Measurements from ENCODE around the gene ARHGAP10. TPM values are rescaled to one million over a fixed set of nuclear protein-coding genes. Genes with fewer than 3 reads are reported as not detected.
"Not testable (repeated sequence)": the region's sequence is repeated elsewhere in the genome, so short reads cannot be mapped to it uniquely, and the experiment has no call there.

Gene ARHGAP10
- total RNA-seq, 2 experiments from 2014 or later, result 7.1 to 8.0 TPM

DNA sequence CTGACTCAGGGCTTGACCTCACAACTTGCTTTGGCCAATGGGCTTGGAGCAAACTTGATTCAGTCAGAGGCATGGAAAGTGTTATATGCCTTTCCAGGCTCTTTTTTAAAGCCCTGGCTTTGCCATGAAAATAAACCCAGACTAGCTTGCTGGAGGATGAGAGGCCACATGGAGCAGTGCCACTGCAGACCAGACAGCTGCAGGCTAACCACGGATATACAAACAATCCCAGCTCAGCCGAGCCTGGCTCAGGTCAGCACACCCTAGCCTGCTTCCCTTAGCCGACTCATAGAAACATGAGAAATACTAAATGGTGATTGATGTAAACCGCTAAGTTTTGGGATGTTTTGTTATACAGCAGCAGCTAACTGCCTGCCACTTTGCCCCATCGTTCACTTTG, 345.1 kb downstream of the ARHGAP10 start:
- Mint-ChIP-seq H3K27me3 (no peaks in the 10 kb centered on the region), H3K27ac (no peak overlapping the region), H3K4me3 (no peak overlapping the region), H3K4me1 (ENCODE audit: low read depth) (no peaks in the 10 kb centered on the region), H3K9me3 (peaks cover 53% of the 10 kb centered on the region), H3K36me3 (peaks cover 84% of the 10 kb centered on the region)
- ChIA-PET CTCF (no interaction called here), POLR2A (no interaction called here)
- DNase-seq, result no peak
- intact Hi-C loops (cut with micrococcal nuclease), result no loop called here

DNA sequence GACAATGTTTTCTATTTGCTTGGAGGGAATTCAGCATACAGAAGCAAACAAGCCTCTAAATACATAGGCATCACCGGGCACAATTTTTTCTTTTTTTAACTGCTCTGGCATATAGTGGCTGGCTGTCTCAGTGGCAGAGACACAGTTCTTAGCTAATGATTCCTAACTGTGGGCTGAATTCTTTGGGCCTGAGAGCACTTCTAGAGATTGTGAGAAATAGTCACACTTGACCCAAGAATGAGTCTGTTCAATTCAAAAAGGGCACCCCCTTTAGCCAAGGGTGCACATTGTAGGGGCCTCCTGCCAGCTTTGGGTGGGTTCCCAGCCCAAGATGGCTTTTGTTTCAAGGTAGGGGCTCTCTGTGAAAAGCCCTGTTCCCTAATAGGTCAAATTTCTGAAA, 345.7 kb downstream of the ARHGAP10 start:
- Mint-ChIP-seq H3K27ac (no peak overlapping the region), H3K4me3 (no peak overlapping the region), H3K4me1 (ENCODE audit: low read depth) (no peaks in the 10 kb centered on the region), H3K36me3 (peaks cover 79% of the 10 kb centered on the region), H3K27me3 (no peaks in the 10 kb centered on the region), H3K9me3 (peaks cover 51% of the 10 kb centered on the region)
- ChIA-PET CTCF (no interaction called here), POLR2A (no interaction called here)
- no peak for DNase-seq
- intact Hi-C loops (cut with micrococcal nuclease), result no loop called here

GRCh38 chr4:148078061-148078460, 346.2 kb downstream of the ARHGAP10 start:
- ChIA-PET POLR2A (no interaction called here), CTCF (no interaction called here)
- intact Hi-C loops (cut with micrococcal nuclease), result no loop called here
- no peak overlapping the region for H3K27ac Mint-ChIP-seq
- no peaks in the 10 kb centered on the region for H3K27me3 Mint-ChIP-seq
- no peak for DNase-seq
- no peaks in the 10 kb centered on the region for H3K4me1 Mint-ChIP-seq (ENCODE audit: low read depth)
- H3K9me3 Mint-ChIP-seq, result peaks cover 46% of the 10 kb centered on the region
- peaks cover 76% of the 10 kb centered on the region for H3K36me3 Mint-ChIP-seq
- no peak overlapping the region for H3K4me3 Mint-ChIP-seq

DNA sequence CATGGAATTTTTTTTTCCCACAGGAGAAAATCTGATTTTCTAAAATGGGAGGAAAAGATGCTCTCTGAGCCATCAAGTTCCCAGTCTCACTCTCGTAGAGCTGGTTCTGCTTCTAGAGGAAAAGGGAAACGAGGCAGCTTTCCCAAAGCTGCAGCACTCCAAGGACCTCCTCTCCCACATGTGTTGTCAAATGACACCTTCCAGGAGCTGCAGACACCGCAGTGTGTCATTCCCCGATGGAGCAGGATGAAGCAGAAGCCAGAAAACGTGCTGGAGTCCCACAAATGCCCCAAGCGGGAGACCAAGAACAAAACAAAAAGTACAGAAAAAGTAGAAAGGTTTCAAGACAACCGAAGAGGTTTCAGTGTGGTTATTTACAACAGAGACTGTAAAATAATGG, 348.1 kb downstream of the ARHGAP10 start:
- H3K27me3 Mint-ChIP-seq, result no peaks in the 10 kb centered on the region
- peaks cover 68% of the 10 kb centered on the region for H3K36me3 Mint-ChIP-seq
- intact Hi-C loops (cut with micrococcal nuclease), result no loop called here
- H3K4me3 Mint-ChIP-seq, result no peak overlapping the region
- no peak for DNase-seq
- peaks cover 33% of the 10 kb centered on the region for H3K9me3 Mint-ChIP-seq
- no peaks in the 10 kb centered on the region for H3K4me1 Mint-ChIP-seq (ENCODE audit: low read depth)
- POLR2A ChIA-PET, result no interaction called here
- CTCF ChIA-PET, result no interaction called here
- H3K27ac Mint-ChIP-seq, result no peak overlapping the region

GRCh38 chr4:148081267-148081666, 349.4 kb downstream of the ARHGAP10 start:
- Mint-ChIP-seq H3K27ac (no peak overlapping the region), H3K4me1 (ENCODE audit: low read depth) (peaks cover 1% of the 10 kb centered on the region), H3K27me3 (no peaks in the 10 kb centered on the region), H3K36me3 (peaks cover 57% of the 10 kb centered on the region), H3K4me3 (no peak overlapping the region), H3K9me3 (peaks cover 22% of the 10 kb centered on the region)
- ChIA-PET POLR2A (no interaction called here), CTCF (no interaction called here)
- intact Hi-C loops (cut with micrococcal nuclease), result no loop called here
- no peak for DNase-seq

GRCh38 chr4:148081745-148082144, 349.9 kb downstream of the ARHGAP10 start:
- Mint-ChIP-seq H3K4me1 (ENCODE audit: low read depth) (peaks cover 3% of the 10 kb centered on the region), H3K27me3 (no peaks in the 10 kb centered on the region), H3K9me3 (peaks cover 18% of the 10 kb centered on the region), H3K27ac (no peak overlapping the region), H3K36me3 (peaks cover 53% of the 10 kb centered on the region), H3K4me3 (no peak overlapping the region)
- ChIA-PET POLR2A (no interaction called here), CTCF (no interaction called here)
- intact Hi-C loops (cut with micrococcal nuclease), result no loop called here
- no peak for DNase-seq

- H3K4me3 Mint-ChIP-seq; H3K4me1 Mint-ChIP-seq (ENCODE audit: low read depth); H3K27ac Mint-ChIP-seq; POLR2A ChIA-PET; CTCF ChIA-PET; DNase-seq; H3K27me3 Mint-ChIP-seq; intact Hi-C loops (cut with micrococcal nuclease): not testable (repeated sequence)
- peaks cover 44% of the 10 kb centered on the region for H3K36me3 Mint-ChIP-seq
- H3K9me3 Mint-ChIP-seq, result peaks cover 11% of the 10 kb centered on the region
Observed at GRCh38 chr4:148083073-148083472, 351.2 kb downstream of the ARHGAP10 start.

GRCh38 chr4:148089624-148090023, 357.7 kb downstream of the ARHGAP10 start:
- Mint-ChIP-seq H3K27ac (no peak overlapping the region), H3K9me3 (peaks cover 6% of the 10 kb centered on the region), H3K4me3 (no peak overlapping the region), H3K36me3 (peaks cover 12% of the 10 kb centered on the region), H3K4me1 (ENCODE audit: low read depth) (peaks cover 8% of the 10 kb centered on the region), H3K27me3 (no peaks in the 10 kb centered on the region)
- intact Hi-C loops (cut with micrococcal nuclease), result no loop called here
- no peak for DNase-seq
- ChIA-PET CTCF (no interaction called here), POLR2A (no interaction called here)

- H3K4me1 Mint-ChIP-seq (ENCODE audit: low read depth), result peaks cover 8% of the 10 kb centered on the region
- intact Hi-C loops (cut with micrococcal nuclease), result no loop called here
- DNase-seq, result no peak
- peaks cover 12% of the 10 kb centered on the region for H3K36me3 Mint-ChIP-seq
- ChIA-PET POLR2A (no interaction called here), CTCF (no interaction called here)
- H3K4me3 Mint-ChIP-seq, result no peak overlapping the region
- no peaks in the 10 kb centered on the region for H3K27me3 Mint-ChIP-seq
- H3K27ac Mint-ChIP-seq, result no peak overlapping the region
- H3K9me3 Mint-ChIP-seq, result peaks cover 6% of the 10 kb centered on the region
Observed at GRCh38 chr4:148090029-148090428, 358.1 kb downstream of the ARHGAP10 start.

DNA sequence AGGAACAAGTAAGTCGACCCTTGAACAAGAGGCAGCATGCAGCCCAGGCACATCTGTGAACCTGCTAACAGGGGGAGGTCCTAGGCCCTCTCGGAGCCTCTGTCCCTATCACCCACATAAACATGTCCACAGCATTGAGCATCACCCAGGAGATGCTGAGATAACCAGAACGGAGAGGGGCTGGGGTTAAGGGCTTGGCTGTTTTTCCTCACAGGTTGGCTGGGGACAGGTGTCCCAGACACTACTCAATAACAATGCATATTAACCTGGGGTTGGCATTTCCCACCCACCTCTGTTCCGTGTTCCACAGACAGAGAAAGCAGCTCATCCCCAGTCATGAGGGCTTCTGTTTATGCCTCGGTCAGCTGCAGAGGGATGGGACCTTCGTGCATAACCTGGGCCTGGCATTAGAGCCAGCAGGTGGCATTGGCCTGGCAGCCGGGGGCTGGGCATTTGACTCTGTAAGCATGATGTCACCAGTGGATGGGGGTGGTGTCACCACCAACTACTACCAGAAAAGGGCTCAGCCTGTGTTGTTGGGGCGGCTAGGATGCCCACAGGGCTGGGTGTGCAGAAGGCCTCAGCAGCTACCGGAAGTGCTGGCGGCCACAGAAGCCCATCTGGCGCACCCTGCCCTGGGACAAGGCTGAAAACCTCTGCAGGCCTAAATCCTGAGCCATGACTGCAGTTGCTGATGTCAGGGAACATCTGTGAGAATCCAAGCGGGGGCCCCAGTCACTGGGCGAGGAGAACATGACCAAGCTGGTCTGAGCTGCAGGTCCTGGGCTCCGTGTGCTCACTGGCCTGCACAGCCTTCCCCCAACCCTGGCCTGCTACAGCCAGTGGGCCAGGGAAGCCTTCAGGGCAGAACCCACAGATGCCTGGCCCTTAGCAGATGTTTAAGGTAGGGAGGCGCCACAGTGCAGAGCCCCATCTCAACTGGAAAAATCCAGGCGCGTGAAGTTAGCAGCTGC, 358.9 kb downstream of the ARHGAP10 start:
- H3K36me3 Mint-ChIP-seq, result peaks cover 10% of the 10 kb centered on the region
- H3K4me3 Mint-ChIP-seq, result no peak overlapping the region
- ChIA-PET CTCF (no interaction called here), POLR2A (no interaction called here)
- H3K27me3 Mint-ChIP-seq, result no peaks in the 10 kb centered on the region
- intact Hi-C loops (cut with micrococcal nuclease), result no loop called here
- no peak for DNase-seq
- peaks cover 4% of the 10 kb centered on the region for H3K9me3 Mint-ChIP-seq
- peaks cover 7% of the 10 kb centered on the region for H3K4me1 Mint-ChIP-seq (ENCODE audit: low read depth)
- H3K27ac Mint-ChIP-seq, result no peak overlapping the region

- ChIA-PET CTCF (no interaction called here), POLR2A (no interaction called here)
- no peak for DNase-seq
- H3K9me3 Mint-ChIP-seq, result peaks cover 1% of the 10 kb centered on the region
- no peak overlapping the region for H3K4me3 Mint-ChIP-seq
- peaks cover 13% of the 10 kb centered on the region for H3K36me3 Mint-ChIP-seq
- intact Hi-C loops (cut with micrococcal nuclease), result no loop called here
- no peak overlapping the region for H3K27ac Mint-ChIP-seq
- peaks cover 6% of the 10 kb centered on the region for H3K4me1 Mint-ChIP-seq (ENCODE audit: low read depth)
- no peaks in the 10 kb centered on the region for H3K27me3 Mint-ChIP-seq
Observed at GRCh38 chr4:148091896-148092295, 360.0 kb downstream of the ARHGAP10 start.

- no peaks in the 10 kb centered on the region for H3K9me3 Mint-ChIP-seq
- peaks cover 13% of the 10 kb centered on the region for H3K36me3 Mint-ChIP-seq
- CTCF ChIA-PET, result no interaction called here
- intact Hi-C loops (cut with micrococcal nuclease), result no loop called here
- H3K4me3 Mint-ChIP-seq, result no peak overlapping the region
- H3K27me3 Mint-ChIP-seq, result no peaks in the 10 kb centered on the region
- no peak for DNase-seq
- POLR2A ChIA-PET, result no interaction called here
- no peak overlapping the region for H3K27ac Mint-ChIP-seq
- peaks cover 2% of the 10 kb centered on the region for H3K4me1 Mint-ChIP-seq (ENCODE audit: low read depth)
Observed at GRCh38 chr4:148092316-148093014, 360.6 kb downstream of the ARHGAP10 start.

- intact Hi-C loops (cut with micrococcal nuclease), result no loop called here
- Mint-ChIP-seq H3K27ac (no peak overlapping the region), H3K36me3 (peaks cover 14% of the 10 kb centered on the region), H3K27me3 (no peaks in the 10 kb centered on the region), H3K4me1 (ENCODE audit: low read depth) (peaks cover 2% of the 10 kb centered on the region), H3K9me3 (no peaks in the 10 kb centered on the region), H3K4me3 (no peak overlapping the region)
- DNase-seq, result no peak
- POLR2A ChIA-PET, result no interaction called here
- CTCF ChIA-PET, result no interaction called here
Observed at GRCh38 chr4:148093065-148093464, 361.2 kb downstream of the ARHGAP10 start.
